MM.1S (cell line): Measurements from ENCODE around the gene NUMBL.

Experiments used
- DNase-seq: peaks from one replicate; pipeline ENCODE4 v3.0.0-alpha.2; 2015
- H2AFZ ChIP-seq: fragments of 300-600 bp; sonication (generic); 2 replicates; pipeline ENCODE4 v1.6.0; 2016; ENCODE audit warnings: antibody characterized with exemption, low read length
- H3F3A ChIP-seq: fragments of 300-600 bp; sonication (generic); 2 replicates; pipeline ENCODE4 v1.6.1; 2016; ENCODE audit warnings: mild to moderate bottlenecking, antibody characterized with exemption, low read length, moderate library complexity, mixed read lengths; ENCODE audit not compliant: insufficient read depth
- H3K27ac ChIP-seq: fragments of 300-600 bp; sonication (generic); 2 replicates; pipeline ENCODE4 v1.5.1; 2016; ENCODE audit warnings: mild to moderate bottlenecking, low read length
- H3K27me3 ChIP-seq: fragments of 300-600 bp; sonication (generic); replicated peaks from 2 replicates; pipeline ENCODE4 v1.6.0; 2016; ENCODE audit warnings: low read length; ENCODE audit not compliant: insufficient read depth
- H3K36me3 ChIP-seq: fragments of 300-600 bp; sonication (generic); replicated peaks from 2 replicates; pipeline ENCODE4 v1.6.1; 2016; ENCODE audit warnings: mild to moderate bottlenecking, low read length, mixed read lengths; ENCODE audit not compliant: insufficient read depth
- H3K4me1 ChIP-seq: fragments of 300-600 bp; sonication (generic); 2 replicates; pipeline ENCODE4 v1.6.1; 2016; ENCODE audit warnings: low read length, mixed read lengths
- H3K4me2 ChIP-seq: fragments of 300-600 bp; sonication (generic); 2 replicates; pipeline ENCODE4 v1.6.0; 2016; ENCODE audit warnings: low read depth, low read length
- H3K4me3 ChIP-seq: fragments of 300-600 bp; sonication (generic); 2 replicates; pipeline ENCODE4 v1.5.1; 2016; ENCODE audit warnings: low read length, mixed read lengths
- H3K79me2 ChIP-seq: fragments of 300-600 bp; sonication (generic); 2 replicates; pipeline ENCODE4 v1.6.1; 2016; ENCODE audit warnings: mixed run types, low read length, mixed read lengths
- H3K9ac ChIP-seq: fragments of 300-600 bp; sonication (generic); 2 replicates; pipeline ENCODE4 v1.6.1; 2016; ENCODE audit warnings: low read length, mixed read lengths
- H3K9me2 ChIP-seq: fragments of 300-600 bp; sonication (generic); replicated peaks from 2 replicates; pipeline ENCODE4 v1.6.1; 2016; ENCODE audit warnings: mild to moderate bottlenecking, low read length, mixed read lengths; ENCODE audit not compliant: insufficient read depth
- H3K9me3 ChIP-seq: fragments of 300-600 bp; sonication (generic); replicated peaks from 2 replicates; pipeline ENCODE4 v1.6.1; 2016; ENCODE audit warnings: mild to moderate bottlenecking, low read length, mixed read lengths; ENCODE audit not compliant: insufficient read depth
- H4K20me1 ChIP-seq: fragments of 300-600 bp; sonication (generic); 2 replicates; pipeline ENCODE4 v1.6.1; 2016; ENCODE audit warnings: mild to moderate bottlenecking, low read length, moderate library complexity, mixed read lengths; ENCODE audit not compliant: insufficient read depth
- CTCF ChIP-seq: fragments of 300-600 bp; sonication (generic); IDR thresholded peaks from 2 replicates; pipeline ENCODE4 v1.5.1; 2016; ENCODE audit warnings: antibody characterized with exemption, low read length, mixed read lengths
- EZH2 ChIP-seq: fragments of 300-600 bp; sonication (generic); optimal IDR thresholded peaks from 2 replicates; pipeline ENCODE3; 2017; ENCODE audit warnings: low read depth, mild to moderate bottlenecking, antibody characterized with exemption, low read length, mixed read lengths
- EZH2phosphoT487 ChIP-seq: fragments of 300-600 bp; sonication (generic); IDR thresholded peaks from 2 replicates; pipeline ENCODE4 v1.6.1; 2018; ENCODE audit warnings: antibody characterized with exemption, low read length

NUMBL gene

GRCh38 chr19:40723661-40724254, 33.3 kb upstream of the NUMBL start:
- no peaks in the 10 kb centered on the region for H3K27me3 ChIP-seq

GRCh38 chr19:40721936-40722661, 31.6 kb upstream of the NUMBL start:
- Histone ChIP-seq H3K9me3 (no peaks in the 10 kb centered on the region), H3K4me1 (peaks cover 20% of the 10 kb centered on the region), H3K27me3 (no peaks in the 10 kb centered on the region), H4K20me1 (no peaks in the 10 kb centered on the region), H3K79me2 (peaks cover 18% of the 10 kb centered on the region), H3F3A (no peaks in the 10 kb centered on the region), H3K4me3 (no peak overlapping the region), H3K27ac (no peak overlapping the region), H3K9ac (no peak overlapping the region), H3K36me3 (no peaks in the 10 kb centered on the region), H3K4me2 (no peak overlapping the region), H2AFZ (no peak overlapping the region), H3K9me2 (no peaks in the 10 kb centered on the region)
- DNase-seq: no peak
- TF ChIP-seq EZH2phosphoT487 (no peak), CTCF (no peak), EZH2 (no peak)

More at GRCh38 chr19:40723661-40724254, 33.3 kb upstream of the NUMBL start:
- Histone ChIP-seq H3K36me3 (no peaks in the 10 kb centered on the region), H3F3A (no peaks in the 10 kb centered on the region), H3K4me1 (peaks cover 6% of the 10 kb centered on the region), H4K20me1 (no peaks in the 10 kb centered on the region), H3K9me3 (no peaks in the 10 kb centered on the region), H3K4me2 (no peak overlapping the region), H3K4me3 (no peak overlapping the region), H2AFZ (no peak overlapping the region), H3K9ac (no peak overlapping the region), H3K79me2 (peaks cover 4% of the 10 kb centered on the region; the same call in 1 of the 2 replicates), H3K9me2 (no peaks in the 10 kb centered on the region), H3K27ac (no peak overlapping the region)
- TF ChIP-seq EZH2: no peak
- no peak for TF ChIP-seq CTCF
- no peak for TF ChIP-seq EZH2phosphoT487
- DNase-seq: no peak

GRCh38 chr19:40721140-40721486, 30.7 kb upstream of the NUMBL start:
- Histone ChIP-seq H3K79me2 (peaks cover 20% of the 10 kb centered on the region), H3K9me3 (no peaks in the 10 kb centered on the region), H3K27me3 (no peaks in the 10 kb centered on the region), H3K9me2 (no peaks in the 10 kb centered on the region), H2AFZ (no peak overlapping the region), H4K20me1 (no peaks in the 10 kb centered on the region), H3F3A (no peaks in the 10 kb centered on the region), H3K27ac (no peak overlapping the region), H3K9ac (no peak overlapping the region), H3K4me1 (peaks cover 23% of the 10 kb centered on the region), H3K4me3 (no peak overlapping the region), H3K4me2 (no peak overlapping the region), H3K36me3 (no peaks in the 10 kb centered on the region)
- DNase-seq: no peak
- TF ChIP-seq EZH2 (no peak), CTCF (no peak), EZH2phosphoT487 (no peak)
